OCI-LY3 (cell line): Measurements from ENCODE around the gene SLC19A3.

Experiments
- H2AFZ ChIP-seq: fragments of 200-600, 300-600 bp; shearing (Covaris generic); 2 replicates; pipeline ENCODE4 v1.6.0; 2014; ENCODE audit warnings: antibody characterized with exemption, low read depth, low read length
- H3K27ac ChIP-seq: fragments of 200-600, 300-600 bp; sonication (generic); 2 replicates; pipeline ENCODE4 v1.5.1; 2014; ENCODE audit warnings: mild to moderate bottlenecking, low read length, moderate library complexity, mixed read lengths
- H3K27me3 ChIP-seq: fragments of 200-600, 300-600 bp; sonication (generic); 2 replicates; pipeline ENCODE4 v1.6.1; 2014; ENCODE audit warnings: low read depth, low read length, mixed read lengths
- H3K36me3 ChIP-seq: fragments of 200-600, 300-600 bp; sonication (generic); replicated peaks from 2 replicates; pipeline ENCODE3; 2014; ENCODE audit warnings: low read depth, low read length, mixed read lengths
- H3K4me1 ChIP-seq: fragments of 300-600, 200-600 bp; sonication (generic); 2 replicates; pipeline ENCODE4 v1.6.1; 2014; ENCODE audit warnings: low read length, mixed read lengths
- H3K4me2 ChIP-seq: fragments of 200-600, 300-600 bp; sonication (generic); 2 replicates; pipeline ENCODE4 v1.6.1; 2014; ENCODE audit warnings: low read length, mixed read lengths
- H3K4me3 ChIP-seq: fragments of 300-600, 200-600 bp; sonication (generic); 2 replicates; pipeline ENCODE4 v1.5.1; 2014; ENCODE audit warnings: antibody characterized with exemption, mild to moderate bottlenecking, low read length, moderate library complexity
- H3K79me2 ChIP-seq: fragments of 300-600, 200-600 bp; shearing (Covaris generic); 2 replicates; pipeline ENCODE4 v1.6.1; 2014; ENCODE audit warnings: mild to moderate bottlenecking, low read length, mixed read lengths
- H3K9ac ChIP-seq: fragments of 300-600, 200-600 bp; shearing (Covaris generic); 2 replicates; pipeline ENCODE4 v1.6.0; 2014; ENCODE audit warnings: mild to moderate bottlenecking, low read length, moderate library complexity
- H3K9me3 ChIP-seq: fragments of 200-600, 300-600 bp; shearing (Covaris generic); 2 replicates; pipeline ENCODE4 v1.6.1; 2014; ENCODE audit warnings: low read length, mixed read lengths; ENCODE audit not compliant: insufficient read depth
- H4K20me1 ChIP-seq: fragments of 200-600, 300-600 bp; sonication (generic); 2 replicates; pipeline ENCODE4 v1.6.1; 2016; ENCODE audit warnings: low read length, mixed read lengths; ENCODE audit not compliant: insufficient read depth
- CTCF ChIP-seq: fragments of 200-600, 300-600 bp; sonication (generic); IDR thresholded peaks from 2 replicates; pipeline ENCODE4 v1.5.1; 2014; ENCODE audit warnings: antibody characterized with exemption, low read length, low read depth
- EZH2phosphoT487 ChIP-seq: fragments of 200-600 bp; shearing (Covaris generic); IDR thresholded peaks from 2 replicates; pipeline ENCODE4 v1.6.1; 2018; ENCODE audit warnings: antibody characterized with exemption, mixed run types, low read depth

Gene SLC19A3

DNA sequence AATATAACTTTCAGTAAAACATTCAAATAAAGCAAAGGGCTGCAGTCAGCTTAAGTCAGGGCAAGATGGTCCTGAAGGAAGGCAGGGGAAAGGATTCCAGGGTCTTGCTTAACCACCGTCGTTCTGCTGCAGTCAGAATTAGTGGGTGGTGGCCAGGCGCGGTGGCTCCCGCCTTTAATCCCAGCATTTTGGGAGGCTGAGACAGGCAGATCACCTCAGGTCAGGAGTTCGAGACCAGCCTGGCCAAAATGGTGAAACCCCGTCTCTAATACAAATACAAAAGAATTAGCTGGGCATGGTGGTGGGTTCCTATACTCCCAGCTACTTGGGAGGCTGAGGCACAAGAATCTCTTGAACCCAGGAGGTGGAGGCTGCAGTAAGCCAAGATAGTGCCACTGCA is 6.8 kb downstream of the SLC19A3 start:
- H2AFZ ChIP-seq = no peak overlapping the region

GRCh38 chr2:227707390-227707789 is 10.4 kb downstream of the SLC19A3 start:
- H3K4me3 ChIP-seq = no peak overlapping the region
- H3K4me2 ChIP-seq = no peak overlapping the region
- no peak for TF ChIP-seq EZH2phosphoT487
- no peak for TF ChIP-seq CTCF
- no peaks in the 10 kb centered on the region for H3K36me3 ChIP-seq
- no peak overlapping the region for H3K27ac ChIP-seq
- no peaks in the 10 kb centered on the region for H3K4me1 ChIP-seq
- no peaks in the 10 kb centered on the region for H4K20me1 ChIP-seq
- H3K9ac ChIP-seq = no peak overlapping the region
- H3K27me3 ChIP-seq = peaks cover 7% of the 10 kb centered on the region; the same call in 1 of the 2 replicates
- H2AFZ ChIP-seq = no peak overlapping the region
- H3K9me3 ChIP-seq = no peaks in the 10 kb centered on the region
- H3K79me2 ChIP-seq = no peaks in the 10 kb centered on the region

More for the DNA sequence above, 6.8 kb downstream of the SLC19A3 start:
- Histone ChIP-seq H3K27me3 (no peaks in the 10 kb centered on the region), H3K4me2 (no peak overlapping the region), H3K9ac (no peak overlapping the region), H3K27ac (no peak overlapping the region), H3K79me2 (no peaks in the 10 kb centered on the region), H4K20me1 (no peaks in the 10 kb centered on the region), H3K4me3 (no peak overlapping the region), H3K4me1 (no peaks in the 10 kb centered on the region), H3K36me3 (no peaks in the 10 kb centered on the region), H3K9me3 (no peaks in the 10 kb centered on the region)
- TF ChIP-seq EZH2phosphoT487 = no peak
- TF ChIP-seq CTCF = no peak

- Histone ChIP-seq H3K27ac (no peak overlapping the region), H3K4me2 (no peak overlapping the region), H3K4me1 (no peaks in the 10 kb centered on the region), H3K4me3 (no peak overlapping the region), H2AFZ (no peak overlapping the region), H4K20me1 (no peaks in the 10 kb centered on the region), H3K79me2 (no peaks in the 10 kb centered on the region), H3K9ac (no peak overlapping the region), H3K9me3 (no peaks in the 10 kb centered on the region), H3K36me3 (no peaks in the 10 kb centered on the region), H3K27me3 (peaks cover 11% of the 10 kb centered on the region; the same call in 1 of the 2 replicates)
- no peak for TF ChIP-seq EZH2phosphoT487
- TF ChIP-seq CTCF = no peak
Measured at GRCh38 chr2:227706859-227707258, 11.0 kb downstream of the SLC19A3 start.

GRCh38 chr2:227703961-227704360 is 13.9 kb downstream of the SLC19A3 start:
- H3K79me2 ChIP-seq = no peaks in the 10 kb centered on the region
- H3K4me2 ChIP-seq = no peak overlapping the region
- no peaks in the 10 kb centered on the region for H3K4me1 ChIP-seq
- H3K36me3 ChIP-seq = no peaks in the 10 kb centered on the region
- H3K27me3 ChIP-seq = peaks cover 11% of the 10 kb centered on the region; the same call in 1 of the 2 replicates
- no peak overlapping the region for H3K4me3 ChIP-seq
- TF ChIP-seq CTCF (no peak), EZH2phosphoT487 (no peak)
- no peak overlapping the region for H3K9ac ChIP-seq
- H4K20me1 ChIP-seq = no peaks in the 10 kb centered on the region
- no peaks in the 10 kb centered on the region for H3K9me3 ChIP-seq
- H3K27ac ChIP-seq = no peak overlapping the region
- no peak overlapping the region for H2AFZ ChIP-seq
